ENCODE data around the gene PLCH2.

GRCh38 chr1:2454227-2454626, 21.9 kb upstream of the PLCH2 start:
- no peak for TF ChIP-seq CTCF (IDR thresholded peaks at IDR 0.05; ENCODE audit: insufficient read depth, low read length, poor library complexity, severe bottlenecking)
- no peak for TF ChIP-seq EZH2phosphoT487 (conservative IDR thresholded peaks at IDR 0.05; ENCODE audit: low read length)
